Astrocyte of the hippocampus (primary cell): ENCODE data around the gene KIRREL3.
"Not testable (repeated sequence)": the region's sequence is repeated elsewhere in the genome, so short reads cannot be mapped to it uniquely, and the experiment has no call there.

ENCODE experiments used
- DNase-seq: peaks from one replicate; pipeline ENCODE4 v3.0.0; 2011; ENCODE audit warnings: low read depth, low spot score

The KIRREL3 gene

GRCh38 chr11:126959700-126960099 lies 40.9 kb downstream of the KIRREL3 start:
- DNase-seq, result no peak

- DNase-seq, result no peak
Measured at GRCh38 chr11:126956635-126957034, 43.9 kb downstream of the KIRREL3 start.

GRCh38 chr11:126952533-126952932 lies 48.0 kb downstream of the KIRREL3 start:
- DNase-seq, result not testable (repeated sequence)

GRCh38 chr11:126951465-126951864 lies 49.1 kb downstream of the KIRREL3 start:
- no peak for DNase-seq

- DNase-seq, result peak; percentile 90
Measured at GRCh38 chr11:126949066-126949891, 51.3 kb downstream of the KIRREL3 start.

GRCh38 chr11:126948563-126948962 lies 52.0 kb downstream of the KIRREL3 start:
- no peak for DNase-seq

- no peak for DNase-seq
Measured at GRCh38 chr11:126945319-126945718, 55.3 kb downstream of the KIRREL3 start.

GRCh38 chr11:126943316-126943715 lies 57.3 kb downstream of the KIRREL3 start:
- DNase-seq, result no peak

GRCh38 chr11:126942146-126942545 lies 58.4 kb downstream of the KIRREL3 start:
- DNase-seq, result no peak

GRCh38 chr11:126939552-126939951 lies 61.0 kb downstream of the KIRREL3 start:
- no peak for DNase-seq

GRCh38 chr11:126938718-126939117 lies 61.9 kb downstream of the KIRREL3 start:
- DNase-seq, result no peak

- DNase-seq, result peak; percentile 41
Measured at GRCh38 chr11:126930091-126930841, 70.3 kb downstream of the KIRREL3 start.

- DNase-seq, result peak; percentile 78
Measured at GRCh38 chr11:126929179-126930061, 71.2 kb downstream of the KIRREL3 start.

GRCh38 chr11:126927623-126928022 lies 72.9 kb downstream of the KIRREL3 start:
- DNase-seq, result peak; percentile 29

- DNase-seq, result peak; percentile 74
Measured at GRCh38 chr11:126926376-126926791, 74.2 kb downstream of the KIRREL3 start.

- DNase-seq, result no peak
Measured at GRCh38 chr11:126925321-126926093, 75.1 kb downstream of the KIRREL3 start.

- DNase-seq, result no peak
Measured at GRCh38 chr11:126924376-126925040, 76.1 kb downstream of the KIRREL3 start.

GRCh38 chr11:126920833-126921232 lies 79.7 kb downstream of the KIRREL3 start:
- DNase-seq, result no peak

GRCh38 chr11:126919147-126919823 lies 81.3 kb downstream of the KIRREL3 start:
- no peak for DNase-seq

GRCh38 chr11:126918556-126918955 lies 82.0 kb downstream of the KIRREL3 start:
- DNase-seq, result no peak
